ENCODE measurements around the gene LOC101059915.

The LOC101059915 gene

GRCh38 chrX:71667328-71668247 lies at the start of gene LOC101059915:
TSS of gene LOC101059915 (plus strand) at chrX:71667546.
- no peak for DNase-seq

GRCh38 chrX:71617742-71618141 lies 49.6 kb upstream of the LOC101059915 start:
- DNase-seq, result no peak

GRCh38 chrX:71618303-71618721 lies 49.0 kb upstream of the LOC101059915 start, which contains the start of gene CXCR3:
TSS of gene CXCR3 (minus strand) at chrX:71618511. CDS start at chrX:71618449, 62 bp downstream.
- peak; percentile 49 for DNase-seq

- DNase-seq, result no peak
Observed at GRCh38 chrX:71618787-71619186, 48.6 kb upstream of the LOC101059915 start.

- DNase-seq, result peak; percentile 58
Observed at GRCh38 chrX:71619193-71619592, 48.2 kb upstream of the LOC101059915 start.

GRCh38 chrX:71619986-71620385 lies 47.4 kb upstream of the LOC101059915 start:
- no peak for DNase-seq

GRCh38 chrX:71621603-71622002 lies 45.7 kb upstream of the LOC101059915 start:
- no peak for DNase-seq

GRCh38 chrX:71622032-71622575 lies 45.2 kb upstream of the LOC101059915 start:
- DNase-seq, result no peak

- DNase-seq, result peak; percentile 54
Observed at GRCh38 chrX:71622576-71623450, 44.5 kb upstream of the LOC101059915 start.

GRCh38 chrX:71623714-71624113 lies 43.6 kb upstream of the LOC101059915 start:
- no peak for DNase-seq

GRCh38 chrX:71625471-71625870 lies 41.9 kb upstream of the LOC101059915 start:
- DNase-seq, result no peak

- DNase-seq, result no peak
Observed at GRCh38 chrX:71626576-71626975, 40.8 kb upstream of the LOC101059915 start.

- DNase-seq, result no peak
Observed at GRCh38 chrX:71627588-71628404, 39.5 kb upstream of the LOC101059915 start.

GRCh38 chrX:71629467-71629866 lies 37.9 kb upstream of the LOC101059915 start:
- no peak for DNase-seq

GRCh38 chrX:71632923-71633657 lies 34.3 kb upstream of the LOC101059915 start:
- DNase-seq, result no peak

- no peak for DNase-seq
Observed at GRCh38 chrX:71634366-71634765, 33.0 kb upstream of the LOC101059915 start.

GRCh38 chrX:71636438-71637252 lies 30.7 kb upstream of the LOC101059915 start:
- no peak for DNase-seq

- DNase-seq, result no peak
Observed at GRCh38 chrX:71637253-71637618, 30.1 kb upstream of the LOC101059915 start.

- no peak for DNase-seq
Observed at GRCh38 chrX:71637848-71638247, 29.5 kb upstream of the LOC101059915 start.

GRCh38 chrX:71638409-71638808 lies 28.9 kb upstream of the LOC101059915 start:
- DNase-seq, result no peak

- no peak for DNase-seq
Observed at GRCh38 chrX:71640002-71640401, 27.3 kb upstream of the LOC101059915 start.

Data from stimulated activated CD4-positive, alpha-beta T cell treated with anti-CD3 and anti-CD28 coated beads, Interleukin-4, amount 100 ng/mL, for 1 hour (primary cell).